Hematopoietic multipotent progenitor cell treated with erythropoietin and hydrocortisone succinate and interleukin-3 and kit ligand, for 4 days (in vitro differentiated cells): ENCODE data around the gene TRIM71.
"Not testable (repeated sequence)": the region's sequence is repeated elsewhere in the genome, so short reads cannot be mapped to it uniquely, and the experiment has no call there.

ENCODE experiments used
- DNase-seq: peaks from one replicate; pipeline ENCODE4 v3.0.0-alpha.2; 2015

Gene TRIM71

GRCh38 chr3:32843510-32844321, 25.9 kb downstream of the TRIM71 start:
- no peak for DNase-seq

GRCh38 chr3:32844322-32844654, 26.5 kb downstream of the TRIM71 start:
- DNase-seq: no peak

- DNase-seq: no peak
Observed at GRCh38 chr3:32844914-32845313, 27.1 kb downstream of the TRIM71 start.

- not testable (repeated sequence) for DNase-seq
Observed at GRCh38 chr3:32845546-32845945, 27.7 kb downstream of the TRIM71 start.

- not testable (repeated sequence) for DNase-seq
Observed at GRCh38 chr3:32847045-32847444, 29.2 kb downstream of the TRIM71 start.

- no peak for DNase-seq
Observed at GRCh38 chr3:32847528-32847927, 29.7 kb downstream of the TRIM71 start.

GRCh38 chr3:32848215-32848614, 30.4 kb downstream of the TRIM71 start:
- DNase-seq: peak; percentile 80

- DNase-seq: no peak
Observed at GRCh38 chr3:32849046-32849445, 31.2 kb downstream of the TRIM71 start.

GRCh38 chr3:32850226-32850625, 32.4 kb downstream of the TRIM71 start:
- DNase-seq: no peak

GRCh38 chr3:32850636-32851035, 32.8 kb downstream of the TRIM71 start:
- DNase-seq: no peak

- DNase-seq: no peak
Observed at GRCh38 chr3:32852146-32852545, 34.3 kb downstream of the TRIM71 start.

- DNase-seq: no peak
Observed at GRCh38 chr3:32855350-32855953, 37.7 kb downstream of the TRIM71 start.

- DNase-seq: no peak
Observed at GRCh38 chr3:32856355-32856889, 38.6 kb downstream of the TRIM71 start.

GRCh38 chr3:32856901-32857507, 39.2 kb downstream of the TRIM71 start:
- DNase-seq: no peak

- DNase-seq: no peak
Observed at GRCh38 chr3:32857921-32858320, 40.1 kb downstream of the TRIM71 start.

GRCh38 chr3:32859604-32860237, 41.9 kb downstream of the TRIM71 start:
- DNase-seq: no peak

- DNase-seq: no peak
Observed at GRCh38 chr3:32860499-32860898, 42.7 kb downstream of the TRIM71 start.

- no peak for DNase-seq
Observed at GRCh38 chr3:32861681-32862080, 43.9 kb downstream of the TRIM71 start.

GRCh38 chr3:32862247-32862935, 44.6 kb downstream of the TRIM71 start:
- no peak for DNase-seq

- DNase-seq: no peak
Observed at GRCh38 chr3:32862936-32863487, 45.2 kb downstream of the TRIM71 start.

GRCh38 chr3:32865383-32865782, 47.6 kb downstream of the TRIM71 start:
- DNase-seq: no peak

- no peak for DNase-seq
Observed at GRCh38 chr3:32866533-32866932, 48.7 kb downstream of the TRIM71 start.

GRCh38 chr3:32867954-32868353, 50.2 kb downstream of the TRIM71 start:
- no peak for DNase-seq
